ENCODE measurements around the gene GAL.

The GAL gene

DNA sequence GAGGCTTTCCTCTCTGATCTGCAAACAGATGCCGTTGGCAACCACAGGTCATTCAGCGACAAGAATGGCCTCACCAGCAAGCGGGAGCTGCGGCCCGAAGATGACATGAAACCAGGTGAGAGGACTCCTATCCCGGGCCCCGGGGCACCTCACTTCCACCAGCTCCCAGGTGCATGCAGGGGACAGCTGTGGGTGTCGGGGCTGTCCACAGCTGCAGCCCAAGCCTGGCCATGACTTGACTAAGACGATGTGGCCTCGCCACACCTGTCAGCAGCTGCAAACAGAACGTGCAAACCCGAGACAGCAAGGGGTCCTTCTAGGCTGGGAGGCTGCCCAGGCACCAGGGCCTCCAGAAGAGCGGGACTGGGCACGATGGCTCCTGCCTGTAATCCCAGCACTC lies 3.6 kb downstream of the GAL start:
- no peak overlapping the region for H3K4me3 ChIP-seq (ENCODE audit: low read depth, low read length)
- DNase-seq (ENCODE audit: low read depth), result no peak
- TF ChIP-seq CTCF (IDR thresholded peaks at IDR 0.05; ENCODE audit: insufficient read depth, low read depth, low read length, missing control alignments), result no peak

DNA sequence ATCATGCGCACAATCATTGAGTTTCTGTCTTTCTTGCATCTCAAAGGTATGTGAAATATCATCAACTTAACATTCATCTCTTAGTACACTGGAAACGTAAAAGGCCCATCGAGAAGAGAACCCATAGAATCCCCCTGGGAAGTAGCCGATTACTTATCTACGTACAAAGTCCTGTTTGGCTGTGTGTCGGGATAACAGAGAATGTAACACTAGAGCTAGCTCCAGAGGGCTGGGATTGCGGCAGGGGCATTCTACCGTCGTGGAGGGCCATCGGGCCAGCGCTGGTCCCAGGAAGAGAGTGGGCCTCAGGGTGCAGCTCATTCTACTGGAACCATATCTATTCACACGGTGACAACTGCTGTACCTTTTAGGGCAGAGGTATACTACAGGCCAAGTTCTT lies 4.5 kb downstream of the GAL start:
- no peak for DNase-seq (ENCODE audit: low read depth)
- no peak for TF ChIP-seq CTCF (IDR thresholded peaks at IDR 0.05; ENCODE audit: insufficient read depth, low read depth, low read length, missing control alignments)
- no peak overlapping the region for H3K4me3 ChIP-seq (ENCODE audit: low read depth, low read length)

GRCh38 chr11:68689737-68690625 lies 5.6 kb downstream of the GAL start:
- DNase-seq (ENCODE audit: low read depth), result no peak
- TF ChIP-seq CTCF (IDR thresholded peaks at IDR 0.05; ENCODE audit: insufficient read depth, low read depth, low read length, missing control alignments), result no peak
- no peak overlapping the region for H3K4me3 ChIP-seq (ENCODE audit: low read depth, low read length)

DNA sequence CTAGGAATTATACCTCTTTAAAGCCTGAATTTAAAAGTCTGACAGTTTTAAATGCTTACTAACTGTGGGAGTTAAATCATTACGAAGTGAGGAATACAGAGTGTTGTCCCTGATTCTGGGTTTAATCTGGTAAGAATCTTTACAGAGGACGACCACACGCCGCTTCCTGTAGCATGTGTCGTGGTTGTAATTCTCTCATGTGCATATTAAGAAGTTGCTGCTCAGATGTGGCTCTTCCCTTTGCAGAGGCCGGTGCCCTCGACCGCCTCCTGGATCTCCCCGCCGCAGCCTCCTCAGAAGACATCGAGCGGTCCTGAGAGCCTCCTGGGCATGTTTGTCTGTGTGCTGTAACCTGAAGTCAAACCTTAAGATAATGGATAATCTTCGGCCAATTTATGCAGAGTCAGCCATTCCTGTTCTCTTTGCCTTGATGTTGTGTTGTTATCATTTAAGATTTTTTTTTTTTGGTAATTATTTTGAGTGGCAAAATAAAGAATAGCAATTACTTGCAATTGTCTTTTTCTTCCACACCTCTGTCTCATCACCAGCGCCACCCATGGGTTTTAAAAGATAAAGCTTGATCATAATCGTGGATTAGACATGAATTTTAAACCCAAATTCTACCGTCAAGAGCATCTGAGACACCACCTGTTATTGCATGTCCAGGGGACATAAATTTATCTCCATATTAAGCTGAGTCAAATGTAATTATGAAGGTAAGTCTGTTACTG lies 6.5 kb downstream of the GAL start:
- H3K4me3 ChIP-seq (ENCODE audit: low read depth, low read length), result no peak overlapping the region
- no peak for DNase-seq (ENCODE audit: low read depth)
- no peak for TF ChIP-seq CTCF (IDR thresholded peaks at IDR 0.05; ENCODE audit: insufficient read depth, low read depth, low read length, missing control alignments)

GRCh38 chr11:68691402-68691784 lies 7.0 kb downstream of the GAL start:
- no peak for DNase-seq (ENCODE audit: low read depth)
- H3K4me3 ChIP-seq (ENCODE audit: low read depth, low read length), result no peak overlapping the region
- no peak for TF ChIP-seq CTCF (IDR thresholded peaks at IDR 0.05; ENCODE audit: insufficient read depth, low read depth, low read length, missing control alignments)

- no peak for DNase-seq (ENCODE audit: low read depth)
- H3K4me3 ChIP-seq (ENCODE audit: low read depth, low read length), result no peak overlapping the region
- no peak for TF ChIP-seq CTCF (IDR thresholded peaks at IDR 0.05; ENCODE audit: insufficient read depth, low read depth, low read length, missing control alignments)
Observed at GRCh38 chr11:68692115-68692514, 7.8 kb downstream of the GAL start.

Measured in GM12865 (cell line).